HG03025 (cell line): Measurements from ENCODE around the gene PLEKHA7.

Experiments used
- ATAC-seq: cut with Tn5 transposase; IDR thresholded peaks from one replicate; pipeline ENCODE4 v1.9.1; 2021; ENCODE audit warnings: mild to moderate bottlenecking, moderate library complexity; ENCODE audit not compliant: unreplicated experiment, low FRiP score

The PLEKHA7 gene

DNA sequence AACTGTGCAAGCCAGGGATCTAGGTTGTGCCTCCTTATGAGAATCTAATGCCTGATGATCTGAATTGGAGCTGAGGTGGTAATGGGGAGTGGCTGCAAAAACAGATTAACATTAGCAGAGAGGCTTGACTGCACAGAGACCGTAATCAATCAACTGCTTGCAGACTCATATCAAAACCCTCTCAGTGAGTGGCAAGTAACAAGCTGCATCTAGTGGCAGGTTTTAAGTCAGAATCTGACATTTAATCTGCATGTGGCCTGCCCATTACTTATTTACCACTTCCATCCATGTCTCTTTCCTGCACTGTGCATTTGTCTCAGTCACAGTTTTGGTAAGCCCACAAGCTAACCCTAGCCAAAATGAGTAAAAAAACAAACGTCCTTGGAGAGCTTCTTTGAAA is 264.5 kb downstream of the PLEKHA7 start:
- no peak for ATAC-seq

DNA sequence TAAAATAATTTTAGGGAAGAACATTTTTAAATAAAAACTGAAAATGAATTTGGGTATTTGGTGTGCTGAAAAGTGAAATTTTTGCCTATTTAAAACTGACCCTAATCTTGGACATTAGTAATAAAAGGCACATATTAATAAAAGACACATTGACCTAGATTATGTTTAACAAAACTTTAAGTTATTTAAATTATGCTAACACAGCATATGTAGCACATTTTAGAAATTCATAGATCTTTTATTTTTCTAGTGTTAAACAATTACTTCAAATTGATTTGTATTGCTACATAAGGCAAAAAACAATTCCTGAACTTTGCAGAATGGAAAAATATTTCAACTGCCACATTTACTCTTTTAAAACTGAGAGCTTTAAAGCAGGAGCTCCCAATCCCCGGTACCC is 265.1 kb downstream of the PLEKHA7 start:
- no peak for ATAC-seq

- no peak for ATAC-seq
Measured at GRCh38 chr11:16745950-16746605, 268.1 kb downstream of the PLEKHA7 start.

DNA sequence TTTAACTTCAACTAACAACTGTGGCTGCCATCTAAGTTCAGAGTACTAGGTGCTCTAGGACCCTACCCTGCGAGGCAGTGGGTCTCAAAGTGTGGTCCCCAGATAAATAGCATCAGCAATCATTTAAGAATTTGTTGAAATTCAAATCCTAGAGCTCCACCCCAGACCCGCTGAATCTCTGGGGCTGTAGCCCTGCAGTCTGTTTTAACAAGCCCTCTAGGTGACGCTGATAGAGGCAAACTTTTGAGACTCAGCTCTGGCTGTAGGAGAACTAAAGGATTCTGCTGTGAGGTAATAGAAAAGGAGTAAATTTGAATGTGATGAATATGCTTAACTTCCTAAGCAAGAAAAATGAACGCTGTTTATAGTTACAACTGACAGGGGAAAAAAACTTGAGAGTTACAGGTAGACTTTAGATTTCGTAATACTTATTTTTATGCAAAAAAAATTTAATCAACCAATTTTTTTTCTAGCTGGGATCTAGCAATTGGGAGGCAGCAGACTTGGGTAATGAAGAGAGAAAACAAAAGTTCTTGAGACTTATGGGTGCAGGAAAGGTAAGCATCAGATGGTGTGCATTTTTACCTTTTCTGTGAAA is 270.0 kb downstream of the PLEKHA7 start:
- no peak for ATAC-seq

DNA sequence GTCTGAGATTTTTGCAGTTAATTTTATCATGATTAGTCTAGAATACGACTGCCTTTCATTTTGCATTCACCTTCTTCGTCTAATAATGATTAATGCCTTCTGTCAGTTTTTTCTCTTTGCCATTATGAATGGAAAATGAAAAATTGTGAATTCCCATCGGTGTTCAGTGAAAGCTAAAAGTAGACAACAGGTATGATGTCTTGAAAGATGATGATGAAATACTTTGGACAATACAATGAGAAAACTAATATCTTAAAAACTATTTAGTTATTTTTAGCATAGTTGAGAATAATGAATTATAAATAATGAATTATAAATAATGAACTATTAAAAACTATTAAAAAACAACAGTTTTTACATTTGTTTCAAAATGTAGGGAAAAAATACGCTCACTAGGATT is 270.7 kb downstream of the PLEKHA7 start:
- ATAC-seq = no peak

DNA sequence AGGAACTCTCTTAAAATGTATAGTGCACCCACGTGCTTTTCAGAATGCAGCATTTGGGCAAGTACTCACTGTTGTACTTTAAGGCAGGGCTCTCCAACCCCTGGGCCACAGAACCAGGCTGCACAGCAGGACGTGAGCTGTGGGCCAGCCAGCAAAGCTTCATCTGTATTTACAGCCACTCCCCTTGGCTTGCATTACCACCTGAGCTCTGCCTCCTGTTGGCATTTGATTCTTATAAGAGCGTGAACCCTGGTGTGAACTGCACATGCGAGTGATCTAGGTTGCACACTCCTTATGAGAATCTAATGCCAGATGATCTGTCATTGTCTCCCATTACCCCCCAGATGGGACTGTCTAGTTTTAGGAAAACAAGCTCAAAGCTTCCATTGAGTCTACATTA is 272.7 kb downstream of the PLEKHA7 start:
- no peak for ATAC-seq

- ATAC-seq = peak; percentile 2
Measured at GRCh38 chr11:16738947-16739815, 275.0 kb downstream of the PLEKHA7 start.

DNA sequence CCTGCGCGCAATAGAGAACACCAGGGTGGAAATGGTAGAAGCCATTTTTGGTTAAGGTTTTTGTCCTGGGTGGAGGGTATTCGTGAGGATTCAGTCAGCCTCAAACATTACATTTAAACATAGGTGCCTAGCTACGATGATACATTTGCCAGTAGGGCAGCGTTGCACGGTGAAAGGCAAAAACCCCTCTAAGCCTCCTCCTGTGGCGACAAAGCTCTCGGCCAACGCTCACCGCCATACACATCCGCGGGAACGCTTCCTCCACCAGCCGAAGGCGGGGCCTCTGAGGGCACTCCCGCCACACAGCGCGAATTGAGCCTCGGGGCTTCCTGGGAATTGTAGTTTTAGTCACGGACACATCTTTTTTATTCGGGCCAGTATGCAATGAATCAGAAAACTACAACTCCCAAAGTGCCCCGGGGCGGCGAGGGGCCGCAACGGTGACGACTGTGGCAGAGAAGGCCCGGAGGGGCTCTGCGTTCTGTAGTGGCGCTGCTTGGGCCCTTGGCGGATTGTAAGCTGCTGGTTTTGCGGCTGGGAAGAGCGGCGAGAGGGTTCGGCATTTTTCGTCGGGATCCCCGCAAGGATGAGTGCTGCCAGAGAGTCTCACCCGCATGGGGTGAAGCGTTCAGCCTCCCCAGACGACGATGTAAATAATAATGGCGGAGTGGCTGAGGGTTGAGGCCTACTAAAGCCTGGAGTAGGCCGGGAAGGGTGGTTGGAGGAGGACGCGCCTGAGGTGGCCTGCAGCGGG is 275.8 kb downstream of the PLEKHA7 start, which contains the start of gene C11orf58:
TSS of gene C11orf58 (plus strand) at position 455 of the 754 bp plus-strand sequence. CDS start at position 587, 132 bp downstream.
- peak; percentile 97 for ATAC-seq

GRCh38 chr11:16737818-16738192 is 276.4 kb downstream of the PLEKHA7 start:
- ATAC-seq = peak; percentile 8
